Measurements from ENCODE around the gene NUDT6.

The NUDT6 gene

DNA sequence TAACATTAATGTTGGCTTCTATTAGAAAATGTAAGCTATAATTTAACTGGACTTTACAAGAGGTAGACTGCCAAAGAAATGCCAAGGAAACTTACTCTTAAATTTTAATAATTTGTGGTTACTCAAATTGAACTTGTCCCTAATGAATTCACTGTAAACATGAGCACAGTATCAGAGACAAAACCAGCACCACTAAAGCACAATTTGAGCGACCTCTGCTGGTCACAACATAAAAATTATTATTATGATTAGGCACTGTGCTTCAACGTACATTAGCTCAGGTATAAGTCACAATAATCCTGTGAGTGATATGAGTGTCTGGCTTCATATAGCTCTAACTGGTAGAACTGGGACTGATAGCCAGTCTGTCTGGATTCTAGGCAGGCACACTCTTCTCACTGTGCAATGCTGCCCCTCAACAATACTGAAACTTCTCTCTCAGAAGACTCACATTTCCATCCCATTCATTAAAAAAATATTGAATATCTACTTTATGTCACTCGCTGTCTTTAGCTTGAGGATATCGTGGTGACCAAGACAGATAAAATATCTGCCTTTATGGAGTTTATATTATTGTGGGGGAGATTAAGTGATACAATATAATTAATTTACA, 8.0 kb downstream of the NUDT6 start:
- H3K27ac ChIP-seq (ENCODE audit: low read depth, low read length): no peak overlapping the region
- H3K27me3 ChIP-seq (ENCODE audit: low read length): no peaks in the 10 kb centered on the region
- H2AFZ ChIP-seq (ENCODE audit: low read depth, low read length, severe bottlenecking): no peak overlapping the region
- TF ChIP-seq, protein P1, sequence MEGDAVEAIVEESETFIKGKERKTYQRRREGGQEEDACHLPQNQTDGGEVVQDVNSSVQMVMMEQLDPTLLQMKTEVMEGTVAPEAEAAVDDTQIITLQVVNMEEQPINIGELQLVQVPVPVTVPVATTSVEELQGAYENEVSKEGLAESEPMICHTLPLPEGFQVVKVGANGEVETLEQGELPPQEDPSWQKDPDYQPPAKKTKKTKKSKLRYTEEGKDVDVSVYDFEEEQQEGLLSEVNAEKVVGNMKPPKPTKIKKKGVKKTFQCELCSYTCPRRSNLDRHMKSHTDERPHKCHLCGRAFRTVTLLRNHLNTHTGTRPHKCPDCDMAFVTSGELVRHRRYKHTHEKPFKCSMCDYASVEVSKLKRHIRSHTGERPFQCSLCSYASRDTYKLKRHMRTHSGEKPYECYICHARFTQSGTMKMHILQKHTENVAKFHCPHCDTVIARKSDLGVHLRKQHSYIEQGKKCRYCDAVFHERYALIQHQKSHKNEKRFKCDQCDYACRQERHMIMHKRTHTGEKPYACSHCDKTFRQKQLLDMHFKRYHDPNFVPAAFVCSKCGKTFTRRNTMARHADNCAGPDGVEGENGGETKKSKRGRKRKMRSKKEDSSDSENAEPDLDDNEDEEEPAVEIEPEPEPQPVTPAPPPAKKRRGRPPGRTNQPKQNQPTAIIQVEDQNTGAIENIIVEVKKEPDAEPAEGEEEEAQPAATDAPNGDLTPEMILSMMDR (IDR thresholded peaks at IDR 0.05; ENCODE audit: insufficient read depth, low read length, poor library complexity, severe bottlenecking): no peak
- TF ChIP-seq EZH2phosphoT487 (conservative IDR thresholded peaks at IDR 0.05; ENCODE audit: low read length): no peak
- no peak overlapping the region for H3K4me2 ChIP-seq (ENCODE audit: low read depth, low read length, poor library complexity, severe bottlenecking)
- no peaks in the 10 kb centered on the region for H3K79me2 ChIP-seq (ENCODE audit: insufficient read depth, low read length)
- no peaks in the 10 kb centered on the region for H3K9me2 ChIP-seq (replicated peaks; ENCODE audit: insufficient read depth, low read length)
- no peaks in the 10 kb centered on the region for H3K9me3 ChIP-seq (ENCODE audit: insufficient read depth, low read length)
- no peaks in the 10 kb centered on the region for H4K20me1 ChIP-seq (ENCODE audit: low read depth, low read length)
- no peak overlapping the region for H3K9ac ChIP-seq (ENCODE audit: low read length)
- H3K4me3 ChIP-seq (ENCODE audit: insufficient read depth, low read length, poor library complexity, severe bottlenecking): no peak overlapping the region
- H3K36me3 ChIP-seq (ENCODE audit: low read length): no peaks in the 10 kb centered on the region
- H3F3A ChIP-seq (ENCODE audit: insufficient read depth): no peaks in the 10 kb centered on the region

DNA sequence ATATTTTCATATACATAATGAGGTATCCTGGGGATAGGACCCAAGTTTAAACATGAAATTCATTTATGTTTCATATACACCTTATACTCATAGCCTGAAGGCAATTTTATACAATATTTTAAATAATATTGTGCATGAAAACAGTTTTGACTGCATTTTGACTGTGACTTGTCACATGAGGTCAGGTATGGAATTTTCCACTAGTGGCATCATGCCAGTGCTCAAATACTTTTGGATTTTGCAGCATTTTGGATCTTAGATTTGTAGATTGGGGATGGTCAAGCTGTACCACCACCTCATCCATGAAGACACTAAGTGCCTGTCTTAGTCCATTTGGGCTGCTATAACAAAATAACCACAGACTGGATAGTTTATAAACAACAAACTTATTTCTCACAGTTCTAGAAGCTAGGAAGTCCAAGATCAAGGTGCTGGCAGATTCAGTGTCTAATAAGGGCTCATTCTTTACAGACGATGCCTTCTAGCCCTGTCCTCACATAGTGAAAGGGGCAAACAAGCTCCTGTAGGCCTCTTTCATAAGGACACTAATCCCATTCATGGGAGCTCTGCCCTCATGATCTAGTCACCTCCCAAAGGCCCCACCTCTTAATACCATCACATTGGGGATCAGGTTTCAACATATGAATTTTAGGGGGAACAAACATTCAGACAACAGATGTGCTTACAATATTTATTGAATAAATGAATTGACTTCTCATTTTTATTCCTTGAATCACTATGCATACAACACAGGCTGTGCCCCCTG, 9.4 kb downstream of the NUDT6 start:
- Histone ChIP-seq H3K4me2 (ENCODE audit: low read depth, low read length, poor library complexity, severe bottlenecking) (no peak overlapping the region), H3K27me3 (ENCODE audit: low read length) (no peaks in the 10 kb centered on the region), H3K27ac (ENCODE audit: low read depth, low read length) (no peak overlapping the region), H4K20me1 (ENCODE audit: low read depth, low read length) (no peaks in the 10 kb centered on the region), H2AFZ (ENCODE audit: low read depth, low read length, severe bottlenecking) (no peak overlapping the region), H3K36me3 (ENCODE audit: low read length) (no peaks in the 10 kb centered on the region), H3K79me2 (ENCODE audit: insufficient read depth, low read length) (no peaks in the 10 kb centered on the region), H3K9me2 (replicated peaks; ENCODE audit: insufficient read depth, low read length) (no peaks in the 10 kb centered on the region), H3K4me3 (ENCODE audit: insufficient read depth, low read length, poor library complexity, severe bottlenecking) (no peak overlapping the region), H3K9ac (ENCODE audit: low read length) (no peak overlapping the region), H3K9me3 (ENCODE audit: insufficient read depth, low read length) (no peaks in the 10 kb centered on the region), H3F3A (ENCODE audit: insufficient read depth) (no peaks in the 10 kb centered on the region)
- TF ChIP-seq, protein P1 (IDR thresholded peaks at IDR 0.05; ENCODE audit: insufficient read depth, low read length, poor library complexity, severe bottlenecking): no peak
- TF ChIP-seq EZH2phosphoT487 (conservative IDR thresholded peaks at IDR 0.05; ENCODE audit: low read length): no peak

DNA sequence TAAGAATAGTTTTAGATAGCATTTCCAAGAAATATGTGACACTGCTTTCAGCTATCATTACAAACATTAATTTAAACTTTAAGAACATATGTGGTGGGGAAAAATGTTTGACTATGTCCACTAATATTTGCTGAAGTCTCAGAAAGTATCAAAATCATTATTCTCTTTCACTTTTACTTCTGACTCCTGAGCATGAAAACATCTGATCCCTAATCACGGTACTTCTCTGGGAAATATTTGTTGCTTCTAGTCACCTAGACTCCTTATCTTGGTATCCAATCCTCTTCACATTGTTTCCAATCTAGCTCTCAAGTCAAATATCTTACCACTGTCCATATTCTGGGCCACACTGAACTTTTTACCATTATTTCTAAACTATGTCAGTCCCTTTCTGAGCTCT, 10.8 kb downstream of the NUDT6 start:
- TF ChIP-seq EZH2phosphoT487 (conservative IDR thresholded peaks at IDR 0.05; ENCODE audit: low read length): no peak
- TF ChIP-seq, protein P1 (IDR thresholded peaks at IDR 0.05; ENCODE audit: insufficient read depth, low read length, poor library complexity, severe bottlenecking): no peak
- Histone ChIP-seq H3K9me2 (replicated peaks; ENCODE audit: insufficient read depth, low read length) (no peaks in the 10 kb centered on the region), H3K27ac (ENCODE audit: low read depth, low read length) (no peak overlapping the region), H3K9ac (ENCODE audit: low read length) (no peak overlapping the region), H3K36me3 (ENCODE audit: low read length) (no peaks in the 10 kb centered on the region), H3K79me2 (ENCODE audit: insufficient read depth, low read length) (no peaks in the 10 kb centered on the region), H3K9me3 (ENCODE audit: insufficient read depth, low read length) (no peaks in the 10 kb centered on the region), H3K4me3 (ENCODE audit: insufficient read depth, low read length, poor library complexity, severe bottlenecking) (no peak overlapping the region), H3F3A (ENCODE audit: insufficient read depth) (no peaks in the 10 kb centered on the region), H3K4me2 (ENCODE audit: low read depth, low read length, poor library complexity, severe bottlenecking) (no peak overlapping the region), H3K27me3 (ENCODE audit: low read length) (no peaks in the 10 kb centered on the region), H2AFZ (ENCODE audit: low read depth, low read length, severe bottlenecking) (no peak overlapping the region), H4K20me1 (ENCODE audit: low read depth, low read length) (no peaks in the 10 kb centered on the region)
